SK-N-SH treated with all-trans-retinoic acid at 6 μM for 48 hours (cell line): ENCODE data around the gene GZMH.

Experiments used
- RARB ChIP-seq: fragments of 250-450 bp; sonication (Bioruptor Pico); IDR thresholded peaks from 2 replicates; pipeline ENCODE4 v1.8.0; 2021; ENCODE audit warnings: mild to moderate bottlenecking, moderate library complexity
- ZFP30 ChIP-seq: fragments of 450-650 bp; formaldehyde crosslinking; IDR thresholded peaks from 2 replicates; pipeline ENCODE4 v1.5.0; 2022; ENCODE audit warnings: mild to moderate bottlenecking, moderate library complexity

DNA sequence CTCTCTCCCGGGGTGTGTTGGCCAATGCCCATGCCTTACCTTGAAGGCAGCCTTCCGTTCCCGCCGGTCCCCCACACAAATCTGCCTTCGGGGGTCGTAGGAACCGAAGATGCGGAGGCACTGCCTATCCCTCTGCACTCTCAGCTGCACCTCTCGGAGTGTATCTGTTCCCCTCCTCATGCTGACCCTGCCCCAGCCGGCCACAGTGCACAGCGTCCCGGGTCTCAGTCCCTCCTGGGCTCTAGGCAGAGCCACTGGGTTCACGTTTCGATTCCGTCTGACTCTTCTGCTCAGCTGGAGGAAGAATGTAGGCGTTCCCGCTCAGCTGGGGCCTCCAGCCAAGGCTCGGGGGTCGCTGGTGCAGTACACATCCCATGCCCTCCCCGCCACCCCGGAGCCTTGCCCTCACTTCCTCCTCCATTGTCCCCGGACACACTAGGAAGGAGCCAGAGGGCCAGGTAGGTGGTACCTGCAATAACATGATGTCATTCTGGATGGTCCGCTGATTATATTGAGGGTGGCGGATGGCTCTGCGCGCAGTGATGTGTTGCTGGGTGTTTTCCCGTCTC lies 35.2 kb downstream of the GZMH start:
- TF ChIP-seq ZFP30 (CRISPR knock-in tag) (no peak), RARB (CRISPR knock-in tag) (no peak)
